Kasumi-1 (cell line): ENCODE measurements around the gene RERGL.
"Not testable (repeated sequence)": the region's sequence is repeated elsewhere in the genome, so short reads cannot be mapped to it uniquely, and the experiment has no call there.

ENCODE experiments used
- DNase-seq, 2 experiments: peaks; one replicate each; lab custom pipeline; 2025; lab: John Stamatoyannopoulos, UW

Gene RERGL, protein sequence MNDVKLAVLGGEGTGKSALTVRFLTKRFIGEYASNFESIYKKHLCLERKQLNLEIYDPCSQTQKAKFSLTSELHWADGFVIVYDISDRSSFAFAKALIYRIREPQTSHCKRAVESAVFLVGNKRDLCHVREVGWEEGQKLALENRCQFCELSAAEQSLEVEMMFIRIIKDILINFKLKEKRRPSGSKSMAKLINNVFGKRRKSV

GRCh38 chr12:18090093-18090492 lies at the start of gene RERGL:
TSS of gene RERGL (minus strand) at chr12:18090193. CDS start at chr12:18090140, 53 bp downstream.
- no peak for DNase-seq

DNA sequence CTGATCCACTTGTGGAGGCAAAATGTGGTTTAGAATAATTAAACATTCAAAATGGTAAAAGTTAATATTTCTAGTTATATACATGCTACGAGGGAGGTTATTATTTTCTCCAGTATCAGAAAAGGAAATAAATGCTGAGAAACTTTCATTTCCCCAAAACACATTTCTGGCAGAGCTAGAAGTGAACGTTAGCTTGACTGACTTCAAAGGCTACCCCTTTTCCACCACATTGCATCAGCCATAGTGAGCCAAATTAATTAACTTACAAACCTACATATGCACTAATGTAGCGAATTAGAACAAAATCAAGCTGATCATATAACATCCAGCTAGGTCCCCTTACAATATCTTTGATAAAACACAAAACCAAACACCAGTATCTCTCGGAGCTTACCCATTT lies 49.3 kb upstream of the RERGL start:
- DNase-seq: no peak

- no peak for DNase-seq
Observed at GRCh38 chr12:18135509-18135908, 45.5 kb upstream of the RERGL start.

DNA sequence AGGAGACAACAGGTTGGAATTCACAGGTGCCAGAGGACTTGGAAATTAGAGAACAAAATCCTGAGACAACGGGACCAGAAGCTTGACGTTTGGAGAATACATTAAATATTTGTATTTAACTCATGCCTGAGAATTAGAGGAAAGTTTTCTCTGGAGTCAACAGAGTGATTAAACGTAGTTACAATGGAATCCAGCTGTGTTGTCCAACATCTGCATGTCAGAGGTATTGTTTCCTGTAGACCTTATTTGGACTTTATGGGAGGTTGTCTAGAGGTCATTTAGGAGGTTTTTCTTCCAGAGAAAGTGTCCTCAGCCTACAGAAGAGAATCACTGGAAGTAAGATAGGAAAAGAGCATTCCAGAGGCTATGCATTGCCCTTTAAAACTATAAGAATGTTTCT lies 45.1 kb upstream of the RERGL start:
- no peak for DNase-seq

DNA sequence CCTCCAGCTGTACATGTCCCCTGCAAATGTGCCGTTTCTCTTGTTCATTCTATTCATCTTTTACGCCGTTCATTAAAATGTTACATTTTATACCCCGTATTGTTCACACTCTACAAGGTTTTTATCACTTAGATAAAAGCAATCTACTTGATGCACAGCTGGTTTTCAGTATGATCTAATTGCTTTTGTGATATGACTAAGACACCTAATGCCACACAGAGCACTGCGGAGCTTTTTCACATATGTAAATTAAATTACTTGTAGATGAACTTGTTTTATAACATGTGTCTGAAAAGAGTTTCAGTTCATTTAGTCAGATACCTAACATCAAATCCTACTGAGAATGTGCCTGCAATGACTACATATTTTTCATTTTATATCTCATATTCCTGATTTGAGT lies 40.9 kb upstream of the RERGL start:
- DNase-seq: no peak

GRCh38 chr12:18123707-18124106 lies 33.7 kb upstream of the RERGL start:
- DNase-seq: no peak

DNA sequence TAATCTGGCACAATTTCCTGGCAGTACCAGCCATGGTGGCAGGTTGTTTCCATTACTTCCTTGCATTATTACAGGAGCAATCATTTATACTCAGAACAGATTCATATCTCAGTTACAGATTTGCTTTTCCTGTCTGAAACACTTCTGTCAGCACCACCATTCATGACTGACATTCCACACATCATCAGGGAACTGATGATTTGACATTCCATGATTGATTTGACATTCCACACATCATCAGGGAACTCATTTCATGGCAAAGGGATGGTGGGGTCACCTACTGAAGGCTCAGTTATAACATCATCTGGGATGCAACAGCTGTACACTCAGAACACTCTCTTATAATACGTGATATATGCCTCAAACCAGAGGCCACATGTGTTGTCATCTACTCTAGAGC lies 30.9 kb upstream of the RERGL start:
- DNase-seq: no peak

- DNase-seq: no peak
Observed at GRCh38 chr12:18108611-18109010, 18.6 kb upstream of the RERGL start.

- DNase-seq: no peak
Observed at GRCh38 chr12:18103624-18104023, 13.6 kb upstream of the RERGL start.

DNA sequence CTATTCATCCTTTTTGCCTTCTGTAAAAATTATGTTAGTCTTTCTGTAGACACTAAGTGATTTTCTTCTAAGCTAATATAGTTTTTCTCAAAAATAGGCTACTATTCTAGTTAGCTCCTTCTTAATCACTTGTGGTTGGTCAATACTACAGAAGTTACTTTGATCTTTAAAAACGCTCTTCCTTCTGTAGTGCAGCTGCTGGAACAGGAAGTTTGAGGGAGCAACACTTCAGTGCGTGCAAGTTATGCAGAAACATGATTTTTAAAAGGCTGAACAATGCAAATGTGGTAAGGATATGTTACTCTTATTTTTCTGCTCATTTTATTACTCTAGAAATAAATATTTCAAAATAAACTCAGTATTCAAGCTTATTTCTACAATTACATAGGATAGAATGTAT lies 11.1 kb upstream of the RERGL start:
- DNase-seq: peak; percentile 91 to 92

GRCh38 chr12:18084080-18084479 lies 5.9 kb downstream of the RERGL start:
- no peak for DNase-seq

GRCh38 chr12:18079541-18080246 lies 10.3 kb downstream of the RERGL start:
- no peak for DNase-seq

GRCh38 chr12:18074001-18074400 lies 16.0 kb downstream of the RERGL start:
- DNase-seq: no peak

DNA sequence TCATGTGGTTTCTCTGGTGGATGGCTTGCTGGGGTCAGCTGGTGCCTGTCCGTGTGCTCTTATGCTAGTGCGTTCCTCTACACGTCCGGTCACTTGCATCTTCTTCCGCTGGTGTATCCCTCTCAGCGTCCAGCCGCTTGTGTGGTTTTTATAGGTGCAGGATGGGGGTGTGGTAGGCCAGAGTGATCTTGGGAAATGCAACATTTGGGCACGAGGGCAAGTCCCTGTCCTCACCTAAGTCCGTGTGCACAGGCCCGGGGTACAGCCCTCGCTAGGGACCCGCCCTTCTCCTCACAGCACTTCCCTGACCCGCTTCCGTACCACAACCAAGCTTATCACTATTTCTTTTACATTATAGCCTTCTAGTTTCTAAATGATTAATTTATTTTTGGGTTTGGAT lies 17.3 kb downstream of the RERGL start:
- DNase-seq: no peak

GRCh38 chr12:18071336-18071735 lies 18.7 kb downstream of the RERGL start:
- DNase-seq: no peak

GRCh38 chr12:18068355-18068754 lies 21.6 kb downstream of the RERGL start:
- DNase-seq: no peak

- DNase-seq: no peak
Observed at GRCh38 chr12:18066666-18067065, 23.3 kb downstream of the RERGL start.

DNA sequence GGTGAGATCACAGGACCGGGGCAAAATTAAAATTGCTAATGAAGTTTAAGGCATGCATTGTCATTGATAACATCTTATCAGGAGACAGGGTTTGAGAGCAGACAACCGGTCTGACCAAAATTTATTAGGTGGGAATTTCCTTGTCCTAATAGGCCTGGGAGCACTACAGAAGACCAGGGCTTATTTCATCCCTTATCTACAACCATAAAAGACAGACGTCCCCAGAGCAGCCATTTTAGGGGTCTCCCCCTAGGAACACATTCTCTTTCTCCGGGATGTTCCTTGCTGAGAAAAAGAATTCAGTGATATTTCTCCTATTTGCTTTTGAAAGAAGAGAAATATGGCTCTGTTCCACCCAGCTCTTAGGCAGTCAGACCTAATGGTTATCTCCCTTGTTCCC lies 27.1 kb downstream of the RERGL start:
- DNase-seq: not testable (repeated sequence)

DNA sequence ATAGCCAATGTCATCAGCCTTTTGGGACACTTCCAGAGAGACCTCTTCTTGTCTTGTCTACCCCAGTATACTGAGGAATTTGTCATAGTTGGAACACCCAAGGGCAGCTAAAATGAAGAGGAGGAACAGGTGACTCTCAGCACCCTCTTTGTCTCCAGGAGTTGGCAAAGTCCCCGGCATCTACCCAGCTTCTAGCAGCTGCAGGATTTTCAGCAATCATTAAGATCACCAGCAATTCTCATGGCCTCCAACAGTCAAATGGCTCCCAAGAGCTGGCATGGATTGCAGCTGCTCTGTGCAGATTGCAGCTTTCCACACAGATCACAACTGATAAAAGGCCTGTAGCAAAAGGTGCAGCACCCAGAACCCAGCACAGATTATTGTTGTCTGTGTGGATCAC lies 32.9 kb downstream of the RERGL start:
- no peak for DNase-seq

DNA sequence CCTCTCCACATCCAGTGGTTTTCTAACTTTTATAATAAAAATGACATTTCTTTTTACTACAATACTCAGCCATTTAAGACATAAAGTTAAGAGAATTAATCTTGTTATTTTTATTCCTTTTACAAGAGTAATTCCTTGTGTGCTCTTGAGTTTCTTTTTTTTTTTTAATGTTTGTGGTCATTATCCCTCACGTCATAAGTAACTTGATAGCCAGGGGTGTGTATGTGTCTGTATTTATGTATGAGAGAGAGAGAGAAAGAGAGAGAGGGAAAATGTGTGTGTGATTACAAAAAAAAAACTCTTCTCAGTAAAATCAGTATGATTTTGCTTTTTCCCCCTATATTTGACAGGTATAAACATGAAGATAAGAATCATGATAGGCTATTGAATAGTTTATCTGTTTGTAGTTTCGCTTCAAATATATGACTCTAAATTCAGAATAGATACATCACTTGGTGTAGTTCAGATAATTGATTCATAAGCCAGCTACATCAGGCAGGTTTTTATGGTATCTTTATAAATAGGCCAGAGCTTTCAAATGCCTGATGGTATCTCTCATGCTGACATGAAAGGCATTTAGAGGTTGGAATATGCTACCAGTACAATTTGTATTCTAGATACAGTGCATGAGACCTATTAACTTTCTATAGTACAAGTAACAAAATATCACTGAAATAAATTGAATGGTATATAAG lies 34.9 kb downstream of the RERGL start:
- DNase-seq: no peak

- DNase-seq: no peak
Observed at GRCh38 chr12:18045446-18045992, 44.5 kb downstream of the RERGL start.

GRCh38 chr12:18040060-18040742 lies 49.8 kb downstream of the RERGL start:
- DNase-seq: not testable (repeated sequence)
